Thyroid gland (tissue), 4 donors: ENCODE measurements around the gene PABPN1L.

ENCODE experiments used
- POLR2A ChIP-seq, 2 donors: fragments of 450-650 bp; IDR thresholded peaks; one replicate each; pipeline ENCODE4 v1.6.1; 2017; ENCODE audit warnings: antibody characterized with exemption in 2 of 2, mild to moderate bottlenecking in 2 of 2, moderate library complexity in 1 of 2
- TF ChIP-seq, protein P1 (sequence below), 6 experiments: fragments of 200-600 bp in 3 of 6; fragments of 450-650 bp in 3 of 6; sonication (generic) in 3 of 6; IDR thresholded peaks; one replicate each; pipeline ENCODE4 v1.5.1; 2016 to 2019; ENCODE audit warnings: antibody characterized with exemption in 6 of 6, mild to moderate bottlenecking in 2 of 6, inconsistent platforms in 1 of 6, moderate library complexity in 1 of 6

DNA sequence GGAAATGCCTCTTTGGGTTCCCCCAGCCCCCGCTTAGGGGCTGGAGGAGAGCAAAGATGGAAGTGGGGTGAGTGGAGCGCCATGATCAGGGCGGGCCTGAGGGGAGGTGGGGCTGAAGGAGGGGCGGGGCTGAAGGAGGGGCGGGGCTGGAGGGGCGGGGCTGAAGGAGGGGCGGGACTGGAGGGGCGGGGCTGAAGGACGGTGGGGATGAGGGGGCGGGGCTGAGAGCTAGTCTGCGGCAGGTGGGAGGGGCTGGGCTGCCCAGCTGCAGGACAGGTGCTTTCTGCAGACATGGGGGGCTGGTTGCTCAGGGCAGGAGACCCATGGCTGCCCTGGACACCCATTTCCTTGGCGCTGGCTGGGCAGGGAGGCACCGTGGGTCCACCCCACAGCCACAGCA, 39.1 kb upstream of the PABPN1L start:
- no peak for TF ChIP-seq POLR2A (IDR thresholded peaks at IDR 0.05)
- TF ChIP-seq, protein P1, sequence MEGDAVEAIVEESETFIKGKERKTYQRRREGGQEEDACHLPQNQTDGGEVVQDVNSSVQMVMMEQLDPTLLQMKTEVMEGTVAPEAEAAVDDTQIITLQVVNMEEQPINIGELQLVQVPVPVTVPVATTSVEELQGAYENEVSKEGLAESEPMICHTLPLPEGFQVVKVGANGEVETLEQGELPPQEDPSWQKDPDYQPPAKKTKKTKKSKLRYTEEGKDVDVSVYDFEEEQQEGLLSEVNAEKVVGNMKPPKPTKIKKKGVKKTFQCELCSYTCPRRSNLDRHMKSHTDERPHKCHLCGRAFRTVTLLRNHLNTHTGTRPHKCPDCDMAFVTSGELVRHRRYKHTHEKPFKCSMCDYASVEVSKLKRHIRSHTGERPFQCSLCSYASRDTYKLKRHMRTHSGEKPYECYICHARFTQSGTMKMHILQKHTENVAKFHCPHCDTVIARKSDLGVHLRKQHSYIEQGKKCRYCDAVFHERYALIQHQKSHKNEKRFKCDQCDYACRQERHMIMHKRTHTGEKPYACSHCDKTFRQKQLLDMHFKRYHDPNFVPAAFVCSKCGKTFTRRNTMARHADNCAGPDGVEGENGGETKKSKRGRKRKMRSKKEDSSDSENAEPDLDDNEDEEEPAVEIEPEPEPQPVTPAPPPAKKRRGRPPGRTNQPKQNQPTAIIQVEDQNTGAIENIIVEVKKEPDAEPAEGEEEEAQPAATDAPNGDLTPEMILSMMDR (IDR thresholded peaks at IDR 0.05): no peak
